Kidney (tissue), 14 donors: ENCODE data around the gene SEMA5A. TPM values are rescaled to one million over a fixed set of nuclear protein-coding genes. Genes with fewer than 3 reads are reported as not detected.

Experiments used
- DNase-seq, 5 donors: peaks; one replicate each; pipeline ENCODE4 v3.0.0-alpha.2; 2013 to 2020
- FAIRE-seq: peaks from 2 replicates; lab custom pipeline; 2012; peaks lifted over from hg19 to GRCh38; lab: Jason Lieb, UNC
- H3K27ac ChIP-seq, 2 donors: one replicate each; pipeline ENCODE4 v1.7.0; 2013; ENCODE audit warnings: low read depth in 2 of 2, low read length in 2 of 2, inconsistent platforms in 1 of 2
- H3K27me3 ChIP-seq: one replicate; pipeline ENCODE4 v1.7.1; 2013; ENCODE audit warnings: low read length, inconsistent platforms; ENCODE audit not compliant: control insufficient read depth, insufficient read depth
- H3K36me3 ChIP-seq, 3 donors: one replicate each; pipeline versions ENCODE4 v1.7.0 to v1.7.1; 2013; ENCODE audit warnings: low read length in 3 of 3, control low read depth in 1 of 3, inconsistent platforms in 1 of 3; ENCODE audit not compliant: insufficient read depth in 3 of 3, control insufficient read depth in 2 of 3
- H3K4me1 ChIP-seq, 3 donors: one replicate each; pipeline versions ENCODE4 v1.7.0 to v1.7.1; 2013; ENCODE audit warnings: low read length in 3 of 3, inconsistent platforms in 1 of 3, low read depth in 1 of 3; ENCODE audit not compliant: control insufficient read depth in 2 of 3, insufficient read depth in 2 of 3
- H3K4me3 ChIP-seq, 3 donors: one replicate each; pipeline versions ENCODE4 v1.7.0 to v1.8.1; 2013; ENCODE audit warnings: low read length in 3 of 3, control low read depth in 1 of 3, inconsistent platforms in 1 of 3
- H3K9ac ChIP-seq, 3 donors: one replicate each; pipeline versions ENCODE4 v1.7.0 to v1.7.1; 2013; ENCODE audit warnings: low read length in 3 of 3, control low read depth in 1 of 3, inconsistent platforms in 1 of 3
- H3K9me3 ChIP-seq, 3 donors: one replicate each; pipeline versions ENCODE4 v1.7.0 to v1.7.1; 2013; ENCODE audit warnings: low read length in 3 of 3, control low read depth in 1 of 3, inconsistent platforms in 1 of 3; ENCODE audit not compliant: control insufficient read depth in 2 of 3, insufficient read depth in 1 of 3
- intact Hi-C: fragments of 100-400 bp; cut with DNase I; formaldehyde crosslinking; loops from one replicate; pipeline ENCODE4 v1.11.1; 2022
- polyA plus RNA-seq: library from polyadenylated mRNA; stranded (reverse); fragments of 350-450 nt; fragmentation: Illumina TruSeq; extraction: RNeasy Lipid Tissue Mini Kit (QIAGEN cat#74804); gene quantifications from one replicate; pipeline ENCODE4 v1.2.3, GENCODE V29; 2014; ENCODE audit warnings: low read depth, low replicate concordance; ENCODE audit not compliant: insufficient read depth
- total RNA-seq: library from RNA; stranded (reverse); fragmentation: NEBNext Ultra II Directional; extraction: Animal tissue kit (Norgen Biotek cat#: 25700); gene quantifications from one replicate; pipeline ENCODE4 v1.2.1, GENCODE V29; 2021
- TF ChIP-seq, protein P1 (sequence below): IDR thresholded peaks from 3 replicates; pipeline ENCODE4 v1.5.1; 2012; ENCODE audit warnings: mild to moderate bottlenecking, moderate library complexity, borderline replicate concordance; ENCODE audit not compliant: insufficient read depth; ENCODE audit errors: extremely low read depth
- donor health status: control.
- donor health status: control.
- donor health status: control.
- donor health status: control.
- donor health status: control.
- donor health status: DM: yes; HTN: yes; CAD: no.
- donor health status: Normal renal cell carcinoma (clear cell type).

The SEMA5A gene
- total and polyA plus RNA-seq, 2 donors from 2014 or later, result 7.9 to 23.3 TPM

DNA sequence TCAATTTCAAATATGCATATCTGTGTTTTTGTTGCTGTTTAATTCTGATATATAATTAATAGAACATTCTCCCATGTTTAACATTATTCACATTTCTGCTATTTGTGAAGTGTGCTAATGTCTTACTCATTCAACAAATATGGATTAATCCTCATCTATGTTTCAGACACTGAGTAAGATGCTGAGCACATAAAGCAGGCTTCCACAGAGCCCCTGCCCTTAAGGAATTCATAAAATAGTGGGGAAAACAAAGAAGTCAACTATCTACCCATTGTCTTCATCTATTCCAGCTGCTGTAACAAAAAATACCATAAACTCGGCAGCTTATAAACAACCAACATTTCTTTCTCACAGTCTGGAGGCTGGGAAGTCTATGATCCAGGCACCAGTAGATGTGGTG lies 333.3 kb downstream of the SEMA5A start:
- intact Hi-C loops, result no loop called here
- no peak overlapping the region for H3K27ac ChIP-seq
- no peaks in the 10 kb centered on the region for H3K27me3 ChIP-seq
- TF ChIP-seq, protein P1, sequence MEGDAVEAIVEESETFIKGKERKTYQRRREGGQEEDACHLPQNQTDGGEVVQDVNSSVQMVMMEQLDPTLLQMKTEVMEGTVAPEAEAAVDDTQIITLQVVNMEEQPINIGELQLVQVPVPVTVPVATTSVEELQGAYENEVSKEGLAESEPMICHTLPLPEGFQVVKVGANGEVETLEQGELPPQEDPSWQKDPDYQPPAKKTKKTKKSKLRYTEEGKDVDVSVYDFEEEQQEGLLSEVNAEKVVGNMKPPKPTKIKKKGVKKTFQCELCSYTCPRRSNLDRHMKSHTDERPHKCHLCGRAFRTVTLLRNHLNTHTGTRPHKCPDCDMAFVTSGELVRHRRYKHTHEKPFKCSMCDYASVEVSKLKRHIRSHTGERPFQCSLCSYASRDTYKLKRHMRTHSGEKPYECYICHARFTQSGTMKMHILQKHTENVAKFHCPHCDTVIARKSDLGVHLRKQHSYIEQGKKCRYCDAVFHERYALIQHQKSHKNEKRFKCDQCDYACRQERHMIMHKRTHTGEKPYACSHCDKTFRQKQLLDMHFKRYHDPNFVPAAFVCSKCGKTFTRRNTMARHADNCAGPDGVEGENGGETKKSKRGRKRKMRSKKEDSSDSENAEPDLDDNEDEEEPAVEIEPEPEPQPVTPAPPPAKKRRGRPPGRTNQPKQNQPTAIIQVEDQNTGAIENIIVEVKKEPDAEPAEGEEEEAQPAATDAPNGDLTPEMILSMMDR, result no peak
- no peaks in the 10 kb centered on the region for H3K36me3 ChIP-seq
- FAIRE-seq, result no peak
- H3K9ac ChIP-seq, result no peak overlapping the region
- no peaks in the 10 kb centered on the region for H3K9me3 ChIP-seq
- H3K4me3 ChIP-seq, result no peak overlapping the region
- no peaks in the 10 kb centered on the region for H3K4me1 ChIP-seq
- DNase-seq, result no peak

DNA sequence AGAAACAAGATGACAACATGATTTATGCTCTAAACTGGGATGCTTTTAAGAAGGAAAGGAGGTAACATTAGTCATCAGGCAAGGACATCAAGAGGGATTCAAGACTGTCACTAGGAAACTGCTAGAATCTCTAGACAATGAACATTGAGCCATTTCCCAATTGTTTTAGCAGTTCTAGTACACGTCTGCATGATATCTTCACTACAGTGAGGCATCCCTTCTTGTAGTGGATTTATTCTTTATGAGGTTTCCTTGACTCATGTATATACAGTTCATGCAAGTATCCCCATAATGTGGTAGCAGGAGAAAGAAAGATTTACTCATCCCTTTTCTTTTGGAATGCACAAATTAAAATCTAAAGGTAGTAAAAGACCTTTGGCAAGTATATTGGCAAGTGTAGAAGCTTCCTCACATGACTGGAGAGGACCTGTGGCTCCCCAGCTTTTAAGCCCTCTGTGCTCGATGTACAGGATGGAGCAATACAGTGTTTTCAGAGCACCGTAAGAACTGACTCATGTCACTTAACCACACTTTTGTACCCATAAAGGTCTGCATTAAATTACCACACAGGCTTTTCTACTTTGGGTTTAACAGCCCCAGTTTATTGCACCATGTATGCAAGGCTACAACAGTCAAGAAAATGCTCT lies 335.9 kb downstream of the SEMA5A start:
- FAIRE-seq (no peak), DNase-seq (no peak)
- Histone ChIP-seq H3K4me1 (no peaks in the 10 kb centered on the region), H3K9ac (no peak overlapping the region), H3K9me3 (no peaks in the 10 kb centered on the region), H3K36me3 (no peaks in the 10 kb centered on the region), H3K27me3 (no peaks in the 10 kb centered on the region), H3K27ac (no peak overlapping the region), H3K4me3 (no peak overlapping the region)
- intact Hi-C loops, result no loop called here
- TF ChIP-seq, protein P1, result no peak

DNA sequence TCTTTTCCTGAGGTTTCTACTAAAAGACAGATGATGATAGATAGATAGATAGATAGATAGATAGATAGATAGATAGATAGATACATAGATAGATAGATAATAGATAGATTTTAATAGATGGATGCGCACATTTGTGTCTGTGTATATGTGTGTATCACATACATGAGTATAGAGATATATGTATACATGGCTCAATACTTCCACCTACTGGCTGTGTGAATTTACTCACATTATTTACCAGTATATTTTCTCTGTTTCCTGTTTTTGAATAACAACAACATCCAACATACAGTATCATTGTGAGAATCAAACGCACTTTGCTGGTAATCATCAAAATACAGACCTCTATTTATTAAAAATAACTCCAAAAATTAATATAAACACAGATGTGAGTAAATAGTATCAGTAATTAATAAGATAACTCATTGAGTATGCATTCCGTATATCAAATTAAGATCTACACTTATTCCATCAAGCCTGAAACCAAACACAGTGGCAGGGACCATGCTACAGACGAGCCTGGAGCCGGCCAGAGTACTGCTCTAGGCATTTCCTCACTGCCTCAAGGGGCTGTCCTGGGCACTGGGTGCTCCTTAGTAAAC lies 338.0 kb downstream of the SEMA5A start:
- no peaks in the 10 kb centered on the region for H3K9me3 ChIP-seq
- intact Hi-C loops, result no loop called here
- no peaks in the 10 kb centered on the region for H3K27me3 ChIP-seq
- no peak overlapping the region for H3K9ac ChIP-seq
- no peaks in the 10 kb centered on the region for H3K4me1 ChIP-seq
- H3K27ac ChIP-seq, result no peak overlapping the region
- no peaks in the 10 kb centered on the region for H3K36me3 ChIP-seq
- TF ChIP-seq, protein P1, result peak; percentile 33
- FAIRE-seq (peak; percentile 30), DNase-seq (peak in 2 of 5 donors; percentile 59 to 62)
- no peak overlapping the region for H3K4me3 ChIP-seq
